H1 (cell line): ENCODE results near the gene TRIM27. TPM values are rescaled to one million over a fixed set of nuclear protein-coding genes. Genes with fewer than 3 reads are reported as not detected.
A peak's percentile ranks its signal among the peaks of the same experiment; 100 is the strongest.

Experiments
- ASH2L ChIP-seq: fragments of 200-600, 300-600 bp; sonication (generic); IDR thresholded peaks from one replicate; pipeline ENCODE4 v1.7.1; 2017; ENCODE audit warnings: low read length
- CEBPB ChIP-seq: IDR thresholded peaks from 2 replicates; pipeline ENCODE4 v1.6.1; 2012; ENCODE audit warnings: low read depth, low read length
- GABPA ChIP-seq: IDR thresholded peaks from 2 replicates; pipeline ENCODE4 v1.6.1; 2011; ENCODE audit warnings: mild to moderate bottlenecking, low read length, moderate library complexity, borderline replicate concordance; ENCODE audit not compliant: insufficient read depth
- JUND ChIP-seq: IDR thresholded peaks from 2 replicates; pipeline ENCODE4 v1.6.1; 2011; ENCODE audit warnings: mild to moderate bottlenecking, improper control_type of control experiment, low read length
- KDM4A ChIP-seq: IDR thresholded peaks from one replicate; pipeline ENCODE4 v1.7.1; 2012; ENCODE audit warnings: low read depth, mild to moderate bottlenecking, moderate library complexity, low read length, inconsistent platforms; ENCODE audit not compliant: severe bottlenecking
- RBBP5 ChIP-seq: IDR thresholded peaks from 2 replicates; pipeline ENCODE4 v1.7.1; 2012; ENCODE audit warnings: low read depth, mild to moderate bottlenecking, inconsistent platforms, low read length, moderate library complexity, borderline replicate concordance
- TBP ChIP-seq: IDR thresholded peaks from 2 replicates; pipeline ENCODE4 v1.6.1; 2011; ENCODE audit warnings: low read depth, low read length, improper control_type of control experiment
- TCF12 ChIP-seq: IDR thresholded peaks from 2 replicates; pipeline ENCODE4 v1.6.1; 2011; ENCODE audit warnings: low read depth, mild to moderate bottlenecking, low read length
- polyA plus RNA-seq, 7 experiments: library from polyadenylated mRNA; depleted of rRNA in 3 of 7; stranded (reverse) in 5 of 7; unstranded in 2 of 7; fragments of >200 nt in 5 of 7; fragments of 200-250 nt in 2 of 7; gene quantifications; 1 replicate in 5 of 7; 2 replicates in 1 of 7; 4 replicates in 1 of 7; pipeline versions ENCODE4 v1.2.1 to v1.2.3, GENCODE V29; 2011 to 2013; ENCODE audit warnings: missing spikeins in 2 of 7, mixed read lengths in 2 of 7
- total RNA-seq: library from RNA; stranded (reverse); fragmentation: NEBNext Ultra II Directional; extraction: Animal tissue kit (Norgen Biotek cat#: 25700); gene quantifications from 2 replicates; pipeline ENCODE4 v1.2.1, GENCODE V29; 2021
- TF ChIP-seq, protein P1 (sequence below): IDR thresholded peaks from 2 replicates; pipeline ENCODE4 v1.6.1; 2011; ENCODE audit warnings: low read length, improper control_type of control experiment
- TF ChIP-seq, protein P2 (sequence below): IDR thresholded peaks from 2 replicates; pipeline ENCODE4 v1.6.1; 2012; ENCODE audit warnings: inconsistent platforms
- TF ChIP-seq, protein P3 (sequence below), 3 experiments: IDR thresholded peaks; 1 replicate in 2 of 3; 2 replicates in 1 of 3; pipeline versions ENCODE4 v1.5.1 to v1.6.1; 2011; ENCODE audit warnings: low read length in 3 of 3, mild to moderate bottlenecking in 3 of 3, inconsistent platforms in 2 of 3, low read depth in 1 of 3, moderate library complexity in 1 of 3; ENCODE audit not compliant: insufficient read depth in 1 of 3; ENCODE audit errors: control extremely low read depth in 1 of 3

TRIM27 gene
- total and polyA plus RNA-seq, 2 of the 8 experiments (the other 6 are each of a cell fraction or from before 2014, with no cell fraction given), result 76.4 to 85.9 TPM

DNA sequence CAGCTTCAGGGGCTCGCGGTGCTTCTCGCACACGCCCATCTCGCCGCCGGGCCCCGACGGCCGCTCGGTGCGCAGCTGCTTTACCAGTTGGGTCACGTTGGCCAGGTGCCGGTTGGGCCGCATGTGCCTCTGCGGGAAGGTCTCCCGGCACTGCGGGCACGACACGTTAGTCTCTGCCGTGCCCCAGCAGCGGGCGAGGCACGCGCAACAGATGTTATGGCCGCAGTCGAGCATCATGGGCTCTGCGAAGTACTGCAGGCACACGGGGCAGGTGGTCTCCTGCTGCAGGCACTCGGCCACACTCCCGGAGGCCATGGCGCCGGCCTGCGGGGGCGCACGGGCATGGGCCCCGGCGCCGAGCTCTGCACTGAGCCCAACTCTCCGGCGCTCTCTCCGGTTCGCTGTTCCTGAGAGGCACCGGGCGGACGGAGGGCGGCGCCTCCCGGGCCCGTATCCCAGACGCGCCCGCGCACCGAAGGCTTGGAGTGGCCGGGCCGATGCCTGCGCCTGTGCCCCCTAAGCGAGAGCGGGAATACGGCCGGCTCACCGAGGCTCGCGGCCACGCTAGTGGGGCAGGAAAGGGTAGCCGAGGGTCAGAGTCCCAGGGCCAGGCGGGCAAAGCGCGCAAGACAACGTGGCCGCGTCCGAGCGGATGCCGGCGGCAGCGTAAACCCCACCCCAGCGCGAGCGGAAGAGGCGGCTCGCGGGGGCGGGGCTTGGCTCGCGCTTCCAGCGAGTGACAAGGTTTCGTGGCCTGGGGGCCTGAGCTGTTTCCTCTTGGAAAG is at the start of gene TRIM27 (continued):
- TF ChIP-seq, protein P1, sequence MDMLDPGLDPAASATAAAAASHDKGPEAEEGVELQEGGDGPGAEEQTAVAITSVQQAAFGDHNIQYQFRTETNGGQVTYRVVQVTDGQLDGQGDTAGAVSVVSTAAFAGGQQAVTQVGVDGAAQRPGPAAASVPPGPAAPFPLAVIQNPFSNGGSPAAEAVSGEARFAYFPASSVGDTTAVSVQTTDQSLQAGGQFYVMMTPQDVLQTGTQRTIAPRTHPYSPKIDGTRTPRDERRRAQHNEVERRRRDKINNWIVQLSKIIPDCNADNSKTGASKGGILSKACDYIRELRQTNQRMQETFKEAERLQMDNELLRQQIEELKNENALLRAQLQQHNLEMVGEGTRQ, result 0 out of 2 replicates have a peak, but pooled peaks have one; percentile 18
- TF ChIP-seq, protein P2, sequence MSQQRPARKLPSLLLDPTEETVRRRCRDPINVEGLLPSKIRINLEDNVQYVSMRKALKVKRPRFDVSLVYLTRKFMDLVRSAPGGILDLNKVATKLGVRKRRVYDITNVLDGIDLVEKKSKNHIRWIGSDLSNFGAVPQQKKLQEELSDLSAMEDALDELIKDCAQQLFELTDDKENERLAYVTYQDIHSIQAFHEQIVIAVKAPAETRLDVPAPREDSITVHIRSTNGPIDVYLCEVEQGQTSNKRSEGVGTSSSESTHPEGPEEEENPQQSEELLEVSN, result peak; percentile 30; the same call in 1 of the 2 replicates
- TF ChIP-seq KDM4A (peak; percentile 73), CEBPB (no peak), JUND (no peak), TCF12 (no peak), TBP (peak; percentile 69), ASH2L (peak; percentile 58), GABPA (peak; percentile 65; the same call in 1 of the 2 replicates), RBBP5 (peak; percentile 91)
- TF ChIP-seq, protein P3, sequence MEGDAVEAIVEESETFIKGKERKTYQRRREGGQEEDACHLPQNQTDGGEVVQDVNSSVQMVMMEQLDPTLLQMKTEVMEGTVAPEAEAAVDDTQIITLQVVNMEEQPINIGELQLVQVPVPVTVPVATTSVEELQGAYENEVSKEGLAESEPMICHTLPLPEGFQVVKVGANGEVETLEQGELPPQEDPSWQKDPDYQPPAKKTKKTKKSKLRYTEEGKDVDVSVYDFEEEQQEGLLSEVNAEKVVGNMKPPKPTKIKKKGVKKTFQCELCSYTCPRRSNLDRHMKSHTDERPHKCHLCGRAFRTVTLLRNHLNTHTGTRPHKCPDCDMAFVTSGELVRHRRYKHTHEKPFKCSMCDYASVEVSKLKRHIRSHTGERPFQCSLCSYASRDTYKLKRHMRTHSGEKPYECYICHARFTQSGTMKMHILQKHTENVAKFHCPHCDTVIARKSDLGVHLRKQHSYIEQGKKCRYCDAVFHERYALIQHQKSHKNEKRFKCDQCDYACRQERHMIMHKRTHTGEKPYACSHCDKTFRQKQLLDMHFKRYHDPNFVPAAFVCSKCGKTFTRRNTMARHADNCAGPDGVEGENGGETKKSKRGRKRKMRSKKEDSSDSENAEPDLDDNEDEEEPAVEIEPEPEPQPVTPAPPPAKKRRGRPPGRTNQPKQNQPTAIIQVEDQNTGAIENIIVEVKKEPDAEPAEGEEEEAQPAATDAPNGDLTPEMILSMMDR (IDR thresholded peaks at IDR 0.05; ENCODE audit: control extremely low read depth in 1 of 3, insufficient read depth in 1 of 3, low read depth in 1 of 3, low read length in 3 of 3), result peak in 1 of 3 experiments; percentile 5; a peak in 1 of 4 replicates
